IPS-NIHi7 (cell line): Measurements from ENCODE around the gene CFAP70.
"Not testable (repeated sequence)": the region's sequence is repeated elsewhere in the genome, so short reads cannot be mapped to it uniquely, and the experiment has no call there.

Experiments
- DNase-seq: peaks from one replicate; pipeline ENCODE4 v3.0.0; 2012; ENCODE audit warnings: mixed read lengths; ENCODE audit errors: extremely low spot score

Gene CFAP70

DNA sequence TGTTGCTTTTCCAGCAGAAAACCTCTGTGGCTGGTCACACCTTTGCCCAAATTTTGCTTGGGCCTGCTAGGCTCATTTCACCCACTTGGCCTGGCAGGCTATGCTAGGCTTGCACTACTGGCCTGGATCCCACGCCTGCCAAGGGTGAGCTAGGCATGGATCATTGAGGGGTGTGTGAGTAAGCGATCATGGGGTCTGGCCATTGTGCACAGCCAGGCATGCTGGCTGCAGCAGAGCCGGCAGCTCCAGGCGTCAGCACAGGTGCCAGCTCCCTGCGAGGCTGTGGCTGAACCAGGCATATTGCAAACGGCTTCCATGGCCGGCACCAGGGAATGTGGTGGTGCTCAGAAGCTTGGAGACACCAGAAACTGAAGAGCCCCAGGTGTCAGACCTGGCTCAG, 19.2 kb downstream of the CFAP70 start:
- DNase-seq, result no peak

DNA sequence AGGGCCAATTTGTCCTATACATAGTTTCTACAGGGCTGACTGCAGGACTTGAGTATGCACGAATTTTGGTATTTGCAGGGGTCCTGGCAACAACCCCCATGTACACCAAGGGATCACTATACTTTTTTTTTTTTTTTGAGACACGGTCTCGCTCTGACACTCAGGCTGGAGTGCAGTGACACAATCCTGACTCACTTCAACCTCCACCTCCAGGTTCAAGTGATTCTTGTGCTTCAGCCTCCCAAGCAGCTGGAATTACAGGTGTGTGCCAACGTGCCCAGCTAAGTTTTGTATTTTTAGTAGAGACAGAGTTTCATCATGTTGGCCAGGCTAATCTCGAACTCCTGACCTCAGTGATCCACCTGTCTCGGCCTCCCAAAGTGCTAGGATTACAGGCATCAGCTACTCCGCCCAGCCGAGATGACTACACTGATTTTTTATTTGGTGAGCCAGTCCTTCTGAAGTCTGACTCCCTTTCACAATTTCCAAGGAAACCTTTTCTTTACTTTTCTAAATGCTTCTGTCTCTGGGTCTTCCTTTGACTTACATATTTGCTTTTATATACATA, 19.8 kb downstream of the CFAP70 start:
- DNase-seq, result no peak

DNA sequence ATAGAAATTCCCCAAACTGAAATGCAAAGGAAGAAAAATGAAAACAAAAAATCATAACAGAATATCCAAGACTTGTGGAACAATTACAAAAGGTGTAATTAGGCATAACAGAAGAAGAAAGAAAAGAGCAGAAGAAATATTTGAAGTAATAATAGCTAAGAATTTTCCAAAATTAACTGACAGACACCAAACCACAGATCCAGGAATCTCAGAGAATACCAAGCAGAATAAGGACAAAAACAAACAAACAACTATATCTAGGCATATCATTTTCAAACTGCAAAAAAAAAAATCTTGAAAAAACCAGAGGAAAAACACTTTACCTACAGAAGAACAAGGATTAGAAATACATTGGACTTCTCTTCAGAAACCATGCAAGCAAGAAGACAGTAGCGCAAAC, 25.5 kb downstream of the CFAP70 start:
- no peak for DNase-seq

DNA sequence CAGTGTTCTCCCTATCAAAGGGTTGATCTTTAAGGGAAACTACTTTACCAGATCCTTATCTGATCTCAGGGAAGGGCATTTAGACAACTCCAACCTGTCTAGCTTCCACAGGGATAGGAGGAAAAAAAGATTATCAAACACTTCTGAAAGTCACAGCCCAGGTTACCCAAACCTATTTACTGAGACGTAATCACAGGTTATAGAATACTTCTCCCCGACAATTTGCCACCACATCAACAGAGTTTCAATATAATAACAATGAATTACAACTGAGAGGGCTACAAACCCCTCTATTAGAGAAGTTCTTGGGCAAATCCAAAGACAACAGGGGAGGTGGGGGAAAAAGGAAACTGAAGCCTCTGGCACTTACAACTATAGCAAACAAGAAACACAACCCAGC, 26.3 kb downstream of the CFAP70 start:
- no peak for DNase-seq

DNA sequence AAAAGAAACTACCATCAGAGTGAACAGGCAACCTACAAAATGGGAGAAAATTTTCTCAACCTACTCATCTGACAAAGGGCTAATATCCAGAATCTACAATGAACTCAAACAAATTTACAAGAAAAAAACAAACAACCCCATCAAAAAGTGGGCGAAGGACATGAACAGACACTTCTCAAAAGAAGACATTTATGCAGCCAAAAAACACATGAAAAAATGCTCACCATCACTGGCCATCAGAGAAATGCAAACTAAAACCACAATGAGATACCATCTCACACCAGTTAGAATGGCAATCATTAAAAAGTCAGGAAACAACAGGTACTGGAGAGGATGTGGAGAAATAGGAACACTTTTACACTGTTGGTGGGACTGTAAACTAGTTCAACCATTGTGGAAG, 30.1 kb downstream of the CFAP70 start:
- DNase-seq, result not testable (repeated sequence)

DNA sequence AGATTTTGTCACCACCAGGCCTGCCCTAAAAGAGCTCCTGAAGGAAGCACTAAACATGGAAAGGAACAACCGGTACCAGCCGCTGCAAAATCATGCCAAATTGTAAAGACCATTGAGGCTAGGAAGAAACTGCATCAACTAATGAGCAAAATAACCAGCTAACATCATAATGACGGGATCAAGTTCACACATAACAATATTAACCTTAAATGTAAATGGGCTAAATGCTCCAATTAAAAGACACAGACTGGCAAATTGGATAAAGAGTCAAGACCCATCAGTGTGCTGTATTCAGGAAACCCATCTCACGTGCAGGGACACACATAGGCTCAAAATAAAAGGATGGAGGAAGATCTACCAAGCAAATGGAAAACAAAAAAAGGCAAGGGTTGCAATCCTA, 33.4 kb downstream of the CFAP70 start:
- not testable (repeated sequence) for DNase-seq

DNA sequence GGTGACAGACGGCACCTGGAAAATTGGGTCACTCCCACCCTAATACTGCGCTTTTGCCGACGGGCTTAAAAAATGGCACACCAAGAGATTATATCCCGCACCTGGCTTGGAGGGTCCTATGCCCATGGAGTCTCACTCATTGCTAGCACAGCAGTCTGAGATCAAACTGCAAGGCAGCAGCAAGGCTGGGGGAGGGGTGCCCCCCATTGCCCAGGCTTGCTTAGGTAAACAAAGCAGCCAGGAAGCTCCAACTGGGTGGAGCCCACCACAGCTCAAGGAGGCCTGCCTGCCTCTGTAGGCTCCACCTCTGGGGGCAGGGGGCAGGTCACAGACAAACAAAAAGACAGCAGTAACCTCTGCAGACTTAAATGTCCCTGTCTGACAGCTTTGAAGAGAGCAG, 35.1 kb downstream of the CFAP70 start:
- not testable (repeated sequence) for DNase-seq

DNA sequence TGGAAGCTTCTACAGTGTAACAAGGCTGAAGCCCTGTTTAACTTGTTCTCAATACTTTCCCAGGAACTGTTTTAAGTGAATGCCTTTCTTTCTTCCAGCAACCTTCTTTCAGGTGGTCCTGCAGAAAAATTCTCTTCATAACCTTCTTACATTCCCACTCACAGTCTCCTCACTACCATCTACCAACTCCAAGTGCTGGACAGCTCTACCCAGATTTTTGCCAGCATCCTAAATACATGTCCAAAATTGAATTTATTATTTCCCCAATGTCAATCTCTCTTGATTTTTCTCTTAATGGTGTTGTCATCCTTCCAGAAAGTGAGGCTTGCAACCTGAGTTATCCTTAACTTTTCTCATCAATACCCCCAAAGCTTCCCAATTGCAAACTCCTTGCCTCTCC, 48.2 kb downstream of the CFAP70 start:
- no peak for DNase-seq

DNA sequence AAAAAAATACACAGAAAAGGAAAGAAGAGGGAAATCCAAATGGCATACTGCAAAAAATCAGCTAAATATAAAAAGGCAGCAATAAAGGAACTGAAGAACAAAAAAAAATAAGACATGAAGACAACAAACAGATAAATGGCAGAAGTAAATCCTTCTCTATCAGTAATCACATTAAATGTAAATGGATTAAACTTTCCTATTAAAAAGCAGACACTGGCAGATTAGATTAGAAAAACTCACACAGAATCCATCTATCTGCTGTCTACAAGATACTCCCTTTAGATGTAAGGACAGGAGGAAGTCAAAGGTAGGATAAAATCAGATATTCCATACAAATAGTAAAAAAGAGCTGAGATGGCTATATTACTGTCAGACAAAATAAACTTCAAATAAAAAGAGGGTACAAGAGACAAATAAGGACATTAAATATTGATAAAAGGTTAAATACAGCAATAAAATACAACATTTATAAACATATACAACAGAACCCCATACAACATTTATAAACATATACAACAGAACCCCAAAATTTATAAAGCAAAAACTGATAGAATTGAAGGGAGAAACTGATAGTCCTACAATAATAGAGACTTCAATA, 51.4 kb downstream of the CFAP70 start:
- no peak for DNase-seq

DNA sequence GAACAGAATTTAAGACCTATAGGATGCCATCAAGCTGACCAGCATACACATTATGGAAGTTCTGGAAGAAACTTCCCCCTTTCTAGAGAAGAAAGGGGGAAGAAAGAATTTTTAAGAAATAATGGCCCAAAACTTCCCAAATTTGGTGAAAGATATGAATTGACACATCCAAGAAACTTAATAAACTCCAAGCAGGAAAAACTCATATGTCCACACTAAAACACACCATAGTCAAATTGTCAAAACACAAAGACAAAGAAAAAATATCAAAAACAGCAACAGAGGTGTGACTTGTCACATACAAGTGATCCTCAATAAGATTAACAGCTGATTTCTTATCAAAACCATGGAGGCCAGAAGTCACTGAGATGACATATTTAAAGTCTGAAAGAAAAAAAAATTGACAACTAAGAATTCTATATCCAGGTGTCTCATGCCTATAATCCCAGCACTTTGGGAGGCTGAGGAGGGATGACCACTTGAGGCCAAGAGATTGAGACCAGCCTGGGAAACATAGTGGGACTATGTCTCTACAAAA, 52.4 kb downstream of the CFAP70 start:
- DNase-seq, result no peak

DNA sequence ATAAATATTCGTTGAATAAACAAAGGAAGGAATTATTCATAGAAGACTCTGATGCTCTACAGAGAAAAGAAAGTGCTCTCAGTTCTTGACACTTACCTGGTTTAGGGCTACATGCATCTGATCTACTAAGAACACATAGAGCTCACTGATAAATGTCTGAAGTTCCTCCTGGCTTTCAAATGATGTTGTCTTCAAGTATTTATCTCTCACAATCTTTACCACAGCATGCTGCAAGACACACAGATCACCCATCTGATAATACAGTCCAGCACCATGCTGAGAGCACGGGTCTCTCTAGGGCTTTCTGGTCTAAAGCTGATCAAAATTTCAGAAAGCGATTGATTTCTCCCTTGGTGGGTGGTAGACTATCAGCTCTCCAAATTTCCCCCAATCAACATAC, 61.7 kb downstream of the CFAP70 start:
- no peak for DNase-seq

DNA sequence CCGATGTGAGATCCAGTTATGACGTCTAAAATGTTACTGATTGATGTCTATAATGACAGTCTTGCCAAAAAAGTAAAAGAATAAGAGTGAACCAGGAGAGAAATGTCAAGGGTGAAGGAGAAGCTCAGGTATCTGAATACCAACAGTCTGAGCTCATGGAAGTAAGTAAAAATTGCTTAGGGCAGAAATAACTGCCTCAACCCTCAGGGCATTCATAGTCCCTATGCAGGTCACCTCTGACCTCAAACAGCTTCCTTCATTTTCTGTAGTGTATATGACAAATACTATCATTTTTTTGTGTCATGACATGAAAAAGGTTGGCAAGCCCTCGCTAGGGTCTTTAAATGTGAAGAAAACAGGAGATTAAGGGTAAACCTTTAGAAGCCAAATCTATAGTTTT, 65.2 kb downstream of the CFAP70 start:
- no peak for DNase-seq

DNA sequence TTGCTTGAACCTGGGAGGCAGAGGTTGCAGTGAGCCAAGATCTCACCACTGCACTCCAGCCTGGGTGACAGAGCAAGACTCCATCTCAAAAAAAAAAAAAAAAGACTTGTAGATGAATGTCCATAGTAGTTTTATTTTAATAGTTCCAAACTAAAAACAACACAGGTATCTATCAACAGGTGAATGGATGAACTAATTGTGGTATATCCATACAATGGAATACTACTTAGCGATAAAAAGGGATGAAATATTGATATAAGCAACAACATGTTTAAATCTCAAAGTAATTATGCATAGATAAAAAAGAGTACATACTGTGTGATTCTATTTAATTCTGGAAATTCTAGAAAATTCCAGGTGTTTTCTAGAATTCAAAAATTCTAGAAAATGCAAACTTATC, 68.7 kb downstream of the CFAP70 start:
- no peak for DNase-seq

DNA sequence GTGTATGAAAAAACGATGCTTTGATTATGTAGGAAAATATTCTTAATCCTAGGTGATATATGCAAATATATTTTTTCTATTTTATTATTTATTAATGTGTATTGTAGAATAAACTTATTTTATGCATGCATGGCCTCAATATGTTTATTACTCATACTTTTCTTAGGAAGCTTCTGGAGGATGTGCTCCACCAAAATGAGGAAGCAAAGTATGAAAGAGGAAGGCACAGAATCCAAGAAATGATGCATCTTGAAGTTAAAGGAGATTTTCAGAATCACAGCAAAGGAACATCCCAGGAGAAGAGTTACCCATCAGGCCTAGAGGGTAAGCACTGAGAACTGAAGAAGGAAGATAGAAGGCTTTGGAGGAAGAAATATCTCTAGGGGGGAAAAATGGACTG, 71.2 kb downstream of the CFAP70 start:
- DNase-seq, result no peak

DNA sequence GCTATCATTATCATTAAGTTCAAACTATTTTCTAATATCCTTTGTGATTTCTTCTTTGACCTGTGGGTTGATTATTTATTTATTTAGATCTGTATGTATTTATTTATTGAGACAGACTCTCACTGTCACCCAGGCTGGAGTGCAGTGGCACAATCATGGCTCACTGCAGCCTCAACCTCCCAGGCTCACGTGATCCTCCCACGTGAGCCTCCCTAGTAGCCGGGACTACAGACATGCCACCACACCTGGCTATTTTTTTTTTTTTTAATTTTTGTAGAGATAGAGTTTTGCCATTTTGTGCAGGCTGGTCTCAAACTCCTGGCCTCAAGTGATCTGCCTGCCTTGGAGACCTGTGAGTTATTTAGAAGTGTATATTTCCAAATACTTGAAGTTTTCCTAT, 77.6 kb downstream of the CFAP70 start:
- no peak for DNase-seq

DNA sequence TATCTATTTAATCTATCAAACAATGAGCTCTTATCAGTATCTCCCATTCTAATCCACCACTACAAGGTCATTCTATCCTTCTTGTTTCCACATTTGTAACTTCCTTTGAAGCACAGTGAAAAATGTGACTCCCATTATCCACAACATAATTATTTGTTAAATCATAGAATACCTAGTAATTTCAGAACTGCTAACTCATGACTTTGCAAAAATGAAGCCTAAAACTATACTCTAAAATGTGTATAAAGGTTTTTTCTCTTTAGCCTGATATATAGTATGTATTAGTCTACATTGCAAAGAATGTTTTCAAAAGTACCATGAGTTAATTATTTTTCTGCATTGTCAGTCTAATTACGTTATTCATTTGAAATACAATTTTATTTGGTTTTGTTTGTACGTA, 94.2 kb downstream of the CFAP70 start:
- DNase-seq, result no peak

DNA sequence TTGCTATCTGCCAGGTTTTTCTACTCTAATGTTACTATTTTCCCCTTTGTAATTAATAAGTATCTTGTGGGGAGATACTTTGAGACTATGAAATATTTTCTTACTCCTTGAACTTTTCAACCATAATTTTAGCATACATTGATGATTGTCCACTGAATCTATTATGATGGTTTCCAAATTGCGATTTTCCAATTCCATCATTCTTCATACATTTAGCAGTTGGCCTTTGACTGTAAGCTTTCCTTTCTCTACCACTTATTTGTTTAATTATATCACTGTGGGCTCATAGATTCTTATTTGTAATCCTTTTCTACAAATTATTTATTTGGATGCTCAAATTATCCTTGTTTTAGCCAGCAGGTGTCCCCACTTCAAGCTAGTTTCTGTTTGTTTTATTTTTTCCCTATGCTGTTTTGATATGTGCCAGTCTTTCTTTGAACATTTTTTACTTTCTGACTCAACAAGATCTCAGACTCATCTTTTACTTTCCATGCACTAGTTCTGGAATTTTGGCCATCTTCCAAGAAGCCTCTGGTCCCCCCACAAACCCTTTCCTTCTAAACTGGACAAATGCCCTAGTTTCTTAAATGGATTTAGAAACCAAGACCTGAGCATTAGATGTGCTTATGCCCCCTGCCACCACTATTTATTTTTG, 94.8 kb downstream of the CFAP70 start:
- no peak for DNase-seq

DNA sequence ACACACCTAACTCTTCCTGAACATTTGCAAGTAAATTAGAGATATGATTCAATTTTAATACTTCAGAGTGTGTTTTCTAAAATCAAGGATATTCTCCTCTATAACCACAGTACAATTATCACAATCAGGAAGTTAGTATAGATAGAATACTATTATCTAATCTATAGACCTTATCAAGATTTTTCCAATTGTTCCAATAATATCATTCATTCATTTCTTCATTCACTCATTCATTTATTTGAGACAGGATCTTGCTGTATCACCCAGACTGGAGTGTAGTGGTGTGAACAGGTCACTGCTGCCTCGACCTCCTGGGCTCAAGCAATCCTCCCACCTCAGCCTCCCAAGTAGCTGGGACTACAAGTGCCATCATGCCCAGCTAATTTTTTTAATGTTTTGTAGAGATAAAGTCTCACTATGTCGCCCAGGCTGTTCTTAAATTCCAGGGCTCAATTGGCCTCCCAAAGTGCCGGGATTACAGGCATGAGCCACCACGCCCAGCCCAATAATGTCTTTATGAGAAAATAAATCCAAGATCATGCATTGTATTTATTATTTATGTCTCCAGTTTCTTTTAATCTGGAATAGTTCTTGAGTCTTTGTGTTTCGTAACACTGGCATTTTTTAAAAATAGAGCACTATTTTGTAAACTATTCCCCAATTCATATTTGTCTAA, 95.6 kb downstream of the CFAP70 start:
- no peak for DNase-seq

DNA sequence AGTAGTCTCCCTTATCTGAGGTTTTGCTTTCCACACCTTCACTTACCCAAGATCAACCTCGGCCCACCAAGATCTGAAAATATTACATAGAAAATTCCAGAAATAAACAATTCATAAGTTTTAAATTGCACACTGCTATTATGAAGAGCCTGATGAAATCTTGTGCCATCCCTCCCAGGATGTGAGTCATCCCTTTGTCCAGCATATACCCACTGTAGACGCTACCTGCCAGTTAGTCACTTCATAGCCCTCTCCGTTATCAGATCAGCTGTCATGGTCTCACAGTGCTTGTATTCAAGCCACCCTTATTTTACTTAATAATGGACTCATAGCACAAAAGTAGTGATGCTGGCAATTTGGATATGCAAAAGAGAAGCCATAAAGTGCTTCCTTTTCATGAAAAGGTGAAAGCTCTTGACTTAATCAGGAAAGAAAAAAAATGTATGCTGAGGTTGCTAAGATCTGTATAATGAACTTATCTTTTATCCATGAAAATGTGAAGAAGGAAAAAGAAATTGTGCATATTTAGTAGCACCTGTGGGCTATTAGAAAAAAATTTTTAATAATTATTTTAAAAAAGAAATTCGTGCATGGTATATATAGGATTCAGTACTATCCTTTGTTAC, 96.4 kb downstream of the CFAP70 start:
- no peak for DNase-seq

DNA sequence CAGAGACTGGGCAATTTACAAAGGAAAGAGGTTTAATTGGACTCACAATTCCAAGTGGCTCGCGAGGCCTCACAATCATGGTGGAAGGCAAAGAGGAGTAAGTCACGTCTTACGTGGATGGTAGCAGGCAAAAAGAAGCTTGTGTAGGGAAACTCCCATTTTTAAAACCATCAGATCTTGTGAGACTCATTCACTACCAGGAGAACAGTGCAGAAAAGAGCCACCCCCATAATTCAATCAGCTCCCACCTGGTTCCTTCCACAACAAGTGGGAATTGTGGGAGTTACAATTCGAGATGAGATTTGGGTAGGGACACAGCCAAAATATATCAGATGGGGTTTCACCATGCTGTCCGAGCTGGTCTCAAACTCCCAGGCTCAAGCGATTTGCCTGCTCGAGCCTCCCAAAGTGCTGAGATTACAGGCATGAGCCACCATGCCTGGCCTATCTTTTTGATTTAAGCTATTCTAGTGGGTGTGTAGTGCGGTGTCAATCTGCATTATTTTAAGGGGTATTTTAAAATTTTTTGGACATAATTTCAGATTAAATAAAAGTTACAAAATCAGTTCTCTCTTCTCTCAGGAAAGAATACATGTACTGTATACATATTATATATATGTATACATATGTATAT, 97.2 kb downstream of the CFAP70 start:
- no peak for DNase-seq

DNA sequence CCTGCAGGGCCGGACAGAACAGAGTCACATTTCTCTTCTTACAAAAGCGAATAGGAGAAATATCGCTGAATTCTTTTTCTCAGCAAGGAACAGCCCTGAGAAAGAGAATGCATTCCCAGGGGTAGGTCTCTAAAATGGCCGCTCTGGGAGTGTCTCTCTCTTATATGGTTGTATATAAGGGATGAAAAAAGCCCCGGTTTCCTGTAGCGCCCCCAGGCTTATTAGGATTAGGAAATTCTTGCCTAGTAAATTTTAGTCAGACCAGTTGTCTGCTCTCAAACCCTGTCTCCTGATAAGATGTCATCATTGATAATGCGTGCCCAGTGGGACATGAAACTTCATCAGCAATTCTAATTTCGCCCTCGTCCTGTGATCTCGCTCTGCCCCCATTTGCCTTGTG, 100.1 kb downstream of the CFAP70 start:
- DNase-seq, result not testable (repeated sequence)

DNA sequence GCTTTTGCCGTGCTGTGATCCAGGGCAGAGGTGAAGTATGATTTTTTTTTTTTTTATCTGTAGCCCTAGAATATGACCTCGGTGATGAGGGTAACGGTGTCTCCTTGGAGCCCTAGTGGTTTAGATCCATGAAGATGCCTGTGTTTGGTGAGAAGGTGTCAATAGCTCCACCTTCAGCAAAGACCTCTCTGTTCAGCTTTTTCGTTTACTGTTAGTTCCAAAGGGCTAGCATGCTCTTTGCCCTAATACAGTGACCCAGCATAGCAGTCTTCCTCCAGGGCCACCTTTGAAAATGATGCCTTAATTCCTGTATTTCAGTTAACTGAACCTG, 105.5 kb downstream of the CFAP70 start:
- peak; percentile 50 for DNase-seq
